ENCODE data around the gene GAR1.

DNA sequence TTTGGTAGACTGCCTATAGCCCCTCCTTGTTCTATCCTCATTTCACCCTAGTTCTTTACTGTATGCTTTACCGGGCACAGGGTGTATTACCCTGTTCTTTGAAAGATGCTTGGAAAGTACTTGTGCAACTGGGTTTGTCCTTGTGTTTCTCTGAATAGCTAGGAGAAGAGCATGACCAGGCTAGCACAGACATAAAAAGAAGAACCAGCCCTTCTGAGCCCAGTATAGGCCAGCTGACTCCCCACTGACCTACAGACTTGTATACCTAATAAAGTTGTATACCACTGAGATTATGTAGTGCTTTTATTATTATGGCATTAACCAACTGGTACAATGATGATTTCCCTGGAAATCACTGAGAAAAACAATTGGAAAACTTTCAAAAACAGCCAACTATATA, 28.7 kb upstream of the GAR1 start:
- TF ChIP-seq EZH2 (IDR thresholded peaks at IDR 0.05; ENCODE audit: insufficient read depth, poor library complexity, severe bottlenecking) (no peak), EZH2phosphoT487 (IDR thresholded peaks at IDR 0.05; ENCODE audit: insufficient read depth, low read depth) (no peak)

All from GM23248 (cell line).